ENCODE data around the gene TSR2. TPM values are rescaled to one million over a fixed set of nuclear protein-coding genes. Genes with fewer than 3 reads are reported as not detected.

Gene TSR2
- total RNA-seq, 1 donor from 2014 or later, result 14.0 TPM

DNA sequence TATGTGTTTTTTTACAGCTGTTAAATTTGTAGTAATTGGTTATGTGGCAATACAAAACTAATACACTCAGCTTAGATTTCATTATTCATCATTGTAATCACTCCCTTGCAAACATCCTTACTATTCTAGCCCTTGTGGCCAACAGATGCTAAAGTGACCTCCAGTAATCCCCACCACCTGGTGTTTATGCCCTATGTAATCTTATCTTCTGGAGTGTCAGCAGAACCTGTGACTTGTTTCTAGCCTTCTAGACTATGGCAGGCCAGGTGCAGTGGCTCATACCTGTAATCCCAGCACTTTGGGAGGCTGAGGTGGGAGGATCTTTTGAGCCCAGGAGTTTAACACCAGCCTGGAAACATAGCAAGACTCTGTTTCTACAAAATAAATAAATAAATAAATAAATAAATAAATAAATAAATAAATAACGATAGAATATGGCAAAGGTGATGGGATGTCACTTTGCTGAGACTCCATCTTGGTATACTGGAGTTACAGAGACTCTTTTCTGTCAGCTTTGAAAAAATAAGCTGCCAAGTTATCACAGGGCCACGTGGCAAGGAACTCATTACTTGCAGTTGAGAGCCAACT, 12.3 kb upstream of the TSR2 start:
- no peak for DNase-seq (ENCODE audit: low spot score in 2 of 2)
- TF ChIP-seq, protein P1, sequence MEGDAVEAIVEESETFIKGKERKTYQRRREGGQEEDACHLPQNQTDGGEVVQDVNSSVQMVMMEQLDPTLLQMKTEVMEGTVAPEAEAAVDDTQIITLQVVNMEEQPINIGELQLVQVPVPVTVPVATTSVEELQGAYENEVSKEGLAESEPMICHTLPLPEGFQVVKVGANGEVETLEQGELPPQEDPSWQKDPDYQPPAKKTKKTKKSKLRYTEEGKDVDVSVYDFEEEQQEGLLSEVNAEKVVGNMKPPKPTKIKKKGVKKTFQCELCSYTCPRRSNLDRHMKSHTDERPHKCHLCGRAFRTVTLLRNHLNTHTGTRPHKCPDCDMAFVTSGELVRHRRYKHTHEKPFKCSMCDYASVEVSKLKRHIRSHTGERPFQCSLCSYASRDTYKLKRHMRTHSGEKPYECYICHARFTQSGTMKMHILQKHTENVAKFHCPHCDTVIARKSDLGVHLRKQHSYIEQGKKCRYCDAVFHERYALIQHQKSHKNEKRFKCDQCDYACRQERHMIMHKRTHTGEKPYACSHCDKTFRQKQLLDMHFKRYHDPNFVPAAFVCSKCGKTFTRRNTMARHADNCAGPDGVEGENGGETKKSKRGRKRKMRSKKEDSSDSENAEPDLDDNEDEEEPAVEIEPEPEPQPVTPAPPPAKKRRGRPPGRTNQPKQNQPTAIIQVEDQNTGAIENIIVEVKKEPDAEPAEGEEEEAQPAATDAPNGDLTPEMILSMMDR (IDR thresholded peaks at IDR 0.05), result no peak
- Histone ChIP-seq H3K27ac (no peak overlapping the region), H3K9me3 (no peaks in the 10 kb centered on the region), H3K27me3 (no peaks in the 10 kb centered on the region), H3K4me1 (no peaks in the 10 kb centered on the region), H3K36me3 (no peaks in the 10 kb centered on the region), H3K4me3 (no peak overlapping the region)
- intact Hi-C loops (cut with DNase I), result no loop called here

DNA sequence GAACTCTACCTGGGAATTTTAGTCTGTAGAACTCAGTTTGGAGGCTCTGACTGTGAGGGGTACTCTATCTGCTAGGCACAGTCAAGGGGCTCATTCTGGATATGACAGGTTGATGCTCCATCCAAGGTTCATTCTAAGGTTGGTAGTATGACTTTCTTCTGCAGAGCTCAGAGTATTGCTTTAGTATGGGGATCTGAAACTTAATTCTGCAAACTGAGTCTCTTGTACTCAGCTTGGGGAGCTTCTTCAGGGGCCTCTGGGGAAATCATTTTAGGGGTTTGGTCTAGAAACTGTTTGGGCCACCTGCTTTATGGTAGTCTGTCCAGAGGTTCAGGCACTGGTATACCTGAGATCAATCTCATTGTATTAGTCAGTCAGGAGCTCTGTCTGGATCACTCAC, 9.7 kb upstream of the TSR2 start:
- Histone ChIP-seq H3K27me3 (no peaks in the 10 kb centered on the region), H3K4me3 (no peak overlapping the region), H3K36me3 (no peaks in the 10 kb centered on the region), H3K27ac (no peak overlapping the region), H3K4me1 (no peaks in the 10 kb centered on the region), H3K9me3 (no peaks in the 10 kb centered on the region)
- intact Hi-C loops (cut with DNase I), result loop anchor here (10.0 kb wide), 1 partner anchor 176 kb away; no protein-coding TSS in a partner anchor
- DNase-seq (ENCODE audit: low spot score in 2 of 2), result no peak
- TF ChIP-seq, protein P1 (IDR thresholded peaks at IDR 0.05), result no peak

DNA sequence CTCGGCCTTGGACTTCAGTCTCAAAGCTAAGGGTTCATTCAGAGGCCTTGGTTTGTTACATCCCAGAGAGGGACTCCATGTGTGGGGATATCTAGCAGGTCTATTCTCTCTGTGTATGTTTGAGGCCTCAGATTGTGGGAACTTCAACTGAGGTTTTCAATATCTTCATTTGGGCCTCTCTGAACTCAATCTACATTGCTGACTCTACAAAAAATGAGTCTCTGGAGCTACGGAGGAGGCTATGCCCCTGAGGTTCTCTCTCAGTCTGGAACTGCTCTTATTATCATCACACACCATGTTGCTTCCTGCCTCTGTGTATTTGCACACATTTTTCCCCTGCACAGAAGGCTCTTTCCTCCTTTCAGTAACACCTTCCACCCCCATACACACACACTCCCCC, 5.1 kb upstream of the TSR2 start:
- H3K36me3 ChIP-seq, result no peaks in the 10 kb centered on the region
- H3K4me3 ChIP-seq, result no peak overlapping the region
- no peaks in the 10 kb centered on the region for H3K9me3 ChIP-seq
- no peak overlapping the region for H3K27ac ChIP-seq
- no peak for DNase-seq (ENCODE audit: low spot score in 2 of 2)
- intact Hi-C loops (cut with DNase I), result loop anchor here (10.0 kb wide), 1 partner anchor 180 kb away; no protein-coding TSS in a partner anchor
- TF ChIP-seq, protein P1 (IDR thresholded peaks at IDR 0.05), result no peak
- no peaks in the 10 kb centered on the region for H3K4me1 ChIP-seq
- no peaks in the 10 kb centered on the region for H3K27me3 ChIP-seq

DNA sequence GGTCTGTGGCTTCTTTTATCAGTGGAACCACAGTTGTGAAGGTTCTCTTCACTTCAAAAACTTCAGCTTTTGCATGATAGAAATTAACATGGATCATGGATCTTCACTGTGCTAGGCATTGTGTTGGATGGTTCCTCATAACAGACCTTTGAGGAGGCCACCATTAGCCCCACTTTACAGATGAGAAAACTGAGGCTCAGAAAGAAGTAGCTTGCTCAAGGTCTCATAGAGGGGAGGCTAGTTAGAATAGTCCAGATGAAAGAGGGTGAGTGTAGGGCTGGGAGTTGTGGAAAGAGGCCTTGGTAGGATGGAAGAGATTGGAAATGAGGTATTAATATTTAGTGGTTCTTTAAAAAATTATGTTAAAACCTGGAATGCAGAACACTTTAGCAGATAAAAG, 2.6 kb downstream of the TSR2 start:
- Histone ChIP-seq H3K4me3 (no peak overlapping the region), H3K27ac (no peak overlapping the region), H3K9me3 (no peaks in the 10 kb centered on the region), H3K27me3 (no peaks in the 10 kb centered on the region), H3K4me1 (peaks cover 0 to 6% of the 10 kb centered on the region in 2 donors), H3K36me3 (no peaks in the 10 kb centered on the region)
- no peak for DNase-seq (ENCODE audit: low spot score in 2 of 2)
- TF ChIP-seq, protein P1 (IDR thresholded peaks at IDR 0.05), result no peak
- intact Hi-C loops (cut with DNase I), result loop anchor here (5.0 to 10.0 kb wide), 2 partner anchors 400 to 758 kb away; partner anchors contain the start of genes HUWE1 and PHF8

DNA sequence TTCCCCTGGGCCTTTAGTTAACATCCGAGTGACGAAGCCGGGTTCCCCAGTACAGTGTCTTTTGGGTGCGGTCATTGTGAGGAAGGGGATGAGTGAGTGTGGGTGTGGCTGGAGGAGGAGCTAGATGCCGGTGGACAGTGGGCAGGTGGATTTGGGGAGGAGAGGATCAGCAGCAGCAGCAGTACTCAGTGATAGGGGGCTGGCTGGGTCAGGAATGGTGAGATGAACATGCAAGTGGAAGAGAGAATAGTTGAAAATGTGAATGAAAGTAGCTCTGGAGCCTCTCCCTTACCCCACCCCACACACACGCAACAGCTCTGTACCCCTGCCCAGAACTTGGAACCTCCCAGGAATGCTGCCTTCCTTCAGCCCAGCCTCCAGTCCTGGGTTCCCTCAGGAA, 4.5 kb downstream of the TSR2 start:
- Histone ChIP-seq H3K27me3 (no peaks in the 10 kb centered on the region), H3K9me3 (no peaks in the 10 kb centered on the region), H3K27ac (no peak overlapping the region), H3K4me1 (peaks cover 0 to 6% of the 10 kb centered on the region in 2 donors), H3K4me3 (no peak overlapping the region), H3K36me3 (peaks cover 0 to 15% of the 10 kb centered on the region in 2 donors)
- intact Hi-C loops (cut with DNase I), result loop anchor here (5.0 to 10.0 kb wide), 2 partner anchors 402 to 760 kb away; partner anchors contain the start of genes HUWE1 and PHF8
- no peak for DNase-seq (ENCODE audit: low spot score in 2 of 2)
- TF ChIP-seq, protein P1 (IDR thresholded peaks at IDR 0.05), result no peak

Measured in ascending aorta (tissue), 2 donors.